Medulla oblongata (tissue), 1 donor: ENCODE results near the gene HOXA6.

Experiments used
- DNase-seq: peaks from one replicate; pipeline ENCODE4 v3.0.0-alpha.2; 2015; ENCODE audit errors: extremely low spot score

The HOXA6 gene

GRCh38 chr7:27108390-27109127 is 39.0 kb downstream of the HOXA6 start:
- DNase-seq = peak; percentile 54

DNA sequence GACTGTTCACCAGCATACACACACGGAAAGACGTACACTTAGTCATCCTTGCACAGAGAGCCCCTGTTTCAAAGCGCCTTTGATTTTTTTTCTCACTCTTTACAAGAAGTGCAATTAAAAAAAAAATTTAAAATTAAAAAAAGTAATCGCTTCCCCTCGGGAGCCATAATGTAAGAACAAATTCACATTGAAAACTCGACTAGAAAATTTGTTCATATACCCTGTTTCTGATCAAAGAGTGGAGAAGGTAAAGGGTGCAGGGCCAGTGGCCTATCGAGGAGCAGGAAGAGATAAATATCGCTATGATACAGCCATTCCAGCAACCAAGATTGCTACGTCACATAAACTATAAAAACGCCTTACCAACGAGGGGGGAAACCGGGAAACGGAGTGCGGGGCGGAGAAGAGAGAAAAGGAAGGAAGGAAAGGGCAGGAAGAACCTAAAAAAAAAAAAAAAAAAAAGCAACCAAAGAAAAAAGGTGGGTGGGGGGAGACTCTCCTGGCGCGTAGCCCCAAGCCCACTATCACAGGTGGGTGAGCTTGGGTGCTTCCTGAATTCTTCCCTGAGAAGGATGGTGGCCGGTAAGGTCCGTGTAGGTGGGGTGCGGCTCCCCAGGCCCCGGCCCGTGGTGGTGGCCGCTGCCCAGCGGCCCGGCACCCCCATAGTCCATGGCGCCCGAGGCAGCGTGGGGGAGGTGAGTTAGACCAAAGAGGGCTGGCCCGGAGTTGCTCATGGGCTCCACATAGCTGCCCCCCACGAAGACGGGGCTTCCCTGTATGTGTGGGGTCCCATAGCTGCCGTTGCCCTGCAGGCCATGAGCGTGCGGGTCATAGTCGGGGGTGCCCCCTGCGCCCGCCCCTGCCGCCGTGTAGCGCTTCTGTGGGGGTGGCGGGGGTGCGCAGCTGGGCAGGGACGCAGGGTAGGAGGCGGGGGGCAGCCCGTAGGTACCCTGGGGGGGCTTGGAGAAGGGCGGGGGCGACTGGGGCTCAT is 39.9 kb downstream of the HOXA6 start:
- peak; percentile 12 for DNase-seq

DNA sequence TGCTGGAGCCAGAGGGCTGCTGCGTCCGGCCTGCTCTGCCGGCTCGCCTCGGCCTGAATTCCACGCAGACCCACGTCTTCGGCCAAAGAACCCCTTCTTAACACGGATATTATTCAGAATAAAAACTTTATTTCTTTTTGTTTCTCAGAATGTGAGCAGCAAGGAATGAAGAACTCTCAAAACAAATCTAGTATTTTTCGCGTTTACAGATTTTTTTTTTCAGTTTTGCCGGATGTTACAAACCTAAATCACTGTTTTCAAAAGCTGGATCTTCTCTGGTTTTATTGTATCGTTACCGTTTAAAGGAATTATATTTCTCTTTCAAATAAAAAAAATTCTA is 40.7 kb downstream of the HOXA6 start:
- no peak for DNase-seq

DNA sequence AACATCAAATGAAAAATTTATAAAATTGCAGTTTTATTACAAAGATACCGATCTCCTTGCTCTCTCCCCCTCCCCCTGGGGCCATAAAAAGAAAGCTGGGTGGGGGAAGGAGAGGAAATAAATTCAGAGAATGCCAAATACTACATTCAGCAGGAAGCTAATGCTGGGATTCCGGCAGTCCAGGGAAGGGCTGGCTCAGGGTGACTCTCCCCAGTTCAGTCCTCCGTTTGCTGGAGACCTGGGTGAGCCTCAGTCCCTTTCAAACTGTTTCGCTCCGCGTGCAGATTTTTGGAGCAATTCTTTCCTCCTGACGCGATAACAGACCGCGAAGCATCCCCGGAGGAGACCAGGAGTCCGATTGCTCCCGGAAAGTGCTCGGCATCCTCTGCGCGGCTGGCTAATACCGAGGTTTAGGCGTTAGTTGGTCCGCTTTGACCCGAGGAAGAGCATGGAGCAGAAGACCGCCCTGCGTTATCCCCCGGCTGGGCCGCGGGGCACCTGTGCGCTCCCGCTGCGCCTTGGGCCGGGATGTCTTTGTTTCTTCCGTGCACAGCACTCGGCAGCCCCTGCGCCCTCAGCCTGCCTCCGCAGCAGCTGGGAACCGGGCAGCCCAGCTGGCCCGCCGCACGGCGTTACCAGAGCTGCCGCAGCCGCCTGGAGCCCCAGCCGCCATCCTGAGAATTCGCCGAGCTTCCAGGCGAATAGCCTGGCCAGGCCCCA is 41.2 kb downstream of the HOXA6 start:
- peak; percentile 48 for DNase-seq

- peak; percentile 34 for DNase-seq
Measured at GRCh38 chr7:27105301-27106031, 42.1 kb downstream of the HOXA6 start.

- DNase-seq = peak; percentile 53
Measured at GRCh38 chr7:27104341-27105058, 43.1 kb downstream of the HOXA6 start.

DNA sequence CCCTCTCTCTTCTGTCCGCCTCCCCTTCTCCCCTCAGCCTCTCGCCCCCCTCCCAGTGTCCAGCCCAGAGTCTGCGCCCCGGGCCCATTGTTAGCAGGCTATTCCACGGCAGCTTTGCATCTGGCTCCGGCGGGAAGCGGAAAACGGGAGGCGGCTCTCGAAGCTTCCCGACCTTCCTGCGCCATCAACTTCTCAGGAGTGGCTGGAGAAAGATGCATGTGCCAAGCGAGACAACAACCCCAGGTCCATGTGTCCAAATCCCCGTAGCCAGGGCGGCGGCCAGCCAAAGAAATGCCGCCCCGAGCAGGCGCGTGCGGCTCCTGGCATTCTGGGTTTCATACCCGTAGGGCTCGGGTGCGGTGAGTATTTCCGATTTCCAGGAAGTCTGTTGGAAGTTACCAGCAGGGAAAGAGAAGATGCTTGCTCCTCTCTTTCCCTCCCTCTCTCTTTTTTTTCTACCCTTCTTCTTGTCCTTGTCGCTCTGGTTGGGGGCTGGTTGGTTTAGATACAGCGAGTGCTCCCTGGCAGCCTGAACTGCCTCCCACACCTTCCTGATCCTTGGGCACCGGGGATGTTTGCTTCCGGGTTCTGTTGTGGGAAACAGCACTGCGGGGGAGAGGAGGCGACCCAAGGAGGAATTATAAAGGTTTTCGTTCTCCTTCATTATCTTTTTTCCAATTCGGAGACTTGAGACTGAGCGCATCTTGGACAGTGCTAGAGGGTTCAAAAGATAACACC is 43.9 kb downstream of the HOXA6 start:
- peak; percentile 54 for DNase-seq

GRCh38 chr7:27102581-27103442 is 44.8 kb downstream of the HOXA6 start, which contains the start of gene HOXA2:
Gene HOXA2, minus strand, starts transcription at chr7:27102683. Its CDS starts 183 bp downstream, at chr7:27102500.
- peak; percentile 83 for DNase-seq

GRCh38 chr7:27101957-27102580 is 45.5 kb downstream of the HOXA6 start:
- DNase-seq = no peak

GRCh38 chr7:27101171-27101956 is 46.2 kb downstream of the HOXA6 start:
- DNase-seq = peak; percentile 60

- peak; percentile 58 for DNase-seq
Measured at GRCh38 chr7:27100694-27101170, 46.8 kb downstream of the HOXA6 start.

DNA sequence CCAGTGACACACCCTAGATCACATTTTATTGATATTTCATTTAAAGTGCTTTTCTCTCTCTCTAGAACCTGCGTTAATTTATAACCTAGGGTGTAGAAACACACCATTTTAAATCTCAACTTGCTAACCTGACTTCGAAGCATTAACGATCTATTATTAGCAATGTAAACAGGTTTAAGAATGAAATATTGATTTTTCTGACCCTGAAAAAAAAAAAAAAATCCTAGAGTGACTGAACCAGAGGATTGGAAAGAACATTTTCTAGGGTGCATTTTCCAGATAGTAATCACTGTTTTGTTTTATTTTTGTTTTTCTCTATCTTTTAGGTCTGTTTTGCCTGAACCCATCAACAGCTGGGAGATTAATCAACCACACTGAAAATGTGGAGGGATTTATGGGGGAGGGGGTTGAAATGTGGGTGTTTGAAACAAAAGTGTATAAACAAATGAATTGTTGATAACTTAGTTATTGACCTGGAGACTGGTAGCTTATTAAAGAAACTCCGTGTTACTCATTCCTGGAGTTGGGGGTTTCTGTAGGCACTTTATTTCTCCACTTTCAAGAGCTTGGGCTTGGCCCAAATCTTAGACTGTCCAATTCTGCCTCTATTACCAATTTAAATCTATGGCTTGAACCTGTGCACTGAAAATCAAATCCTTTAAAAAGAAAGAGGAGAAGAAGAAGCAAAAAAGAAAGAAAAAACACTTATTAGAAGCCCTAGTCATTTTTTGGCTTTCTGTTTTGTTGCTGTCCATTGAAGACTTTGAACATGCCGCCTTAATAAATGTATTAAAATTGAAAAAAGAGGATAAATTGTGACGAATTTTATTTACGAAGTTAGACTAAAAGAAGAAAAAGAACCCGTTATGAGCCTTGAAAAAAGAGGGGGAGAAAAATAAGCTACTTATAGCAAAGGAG is 47.9 kb downstream of the HOXA6 start:
- DNase-seq = peak; percentile 18

DNA sequence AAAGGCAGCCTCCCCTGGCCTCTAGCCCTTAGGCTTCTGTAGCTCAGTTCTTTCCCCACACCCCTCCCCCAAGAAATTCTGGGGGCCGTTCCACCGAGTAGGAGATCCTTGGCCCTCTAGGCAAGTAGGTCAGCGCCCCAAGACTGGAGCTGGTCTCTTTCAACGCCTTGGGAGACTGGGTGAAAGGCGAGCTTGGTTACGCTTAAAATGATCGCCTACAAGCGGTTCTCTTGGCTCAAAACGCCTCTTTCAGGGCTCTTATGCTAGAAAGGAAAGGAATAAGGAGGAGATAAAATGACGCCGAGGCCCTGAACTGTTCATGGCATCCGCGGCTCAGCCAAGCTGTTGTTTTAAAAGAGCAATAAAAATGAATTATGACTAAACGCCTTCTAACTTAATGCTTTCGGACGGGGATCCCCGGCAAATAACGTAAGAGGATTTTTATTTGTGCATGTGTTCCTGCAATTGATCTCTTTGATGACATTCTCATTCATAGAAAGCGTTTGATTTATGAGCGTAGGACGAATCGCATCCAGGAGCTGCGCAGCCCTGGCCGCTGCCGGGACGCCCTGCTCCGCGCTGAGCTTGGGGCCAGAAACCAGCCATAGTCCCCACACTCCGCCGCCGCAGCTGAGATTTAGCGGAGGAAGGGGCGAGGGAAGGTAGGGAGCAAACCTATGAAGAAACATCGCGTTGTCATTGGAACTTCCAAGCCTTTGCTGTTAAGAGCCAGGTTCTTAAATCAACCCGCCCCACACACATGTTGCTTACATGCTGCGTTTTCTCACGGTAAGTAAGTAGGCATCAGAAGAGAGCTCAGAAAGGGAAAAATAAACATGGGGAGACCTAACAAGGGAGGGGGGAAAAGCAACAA is 48.8 kb downstream of the HOXA6 start:
- DNase-seq = peak; percentile 83

GRCh38 chr7:27097686-27098577 is 49.6 kb downstream of the HOXA6 start:
- DNase-seq = peak; percentile 14
